ENCODE measurements around the gene MICALL2. TPM values are rescaled to one million over a fixed set of nuclear protein-coding genes. Genes with fewer than 3 reads are reported as not detected.

MICALL2 gene
- polyA plus RNA-seq, 3 donors: 8.2 to 14.9 (median 10.9) TPM

GRCh38 chr7:1427064-1427657 lies 32.1 kb downstream of the MICALL2 start:
- no peak for DNase-seq (ENCODE audit: extremely low read depth in 1 of 11, low read depth in 9 of 11, low spot score in 4 of 11)

- DNase-seq (ENCODE audit: extremely low read depth in 1 of 11, low read depth in 9 of 11, low spot score in 4 of 11): no peak
These were observed 32.8 kb downstream of the MICALL2 start for GRCh38 chr7:1426474-1426873.

GRCh38 chr7:1425292-1426136 lies 33.8 kb downstream of the MICALL2 start:
- no peak for DNase-seq (ENCODE audit: extremely low read depth in 1 of 11, low read depth in 9 of 11, low spot score in 4 of 11)

GRCh38 chr7:1424041-1424440 lies 35.2 kb downstream of the MICALL2 start:
- DNase-seq (ENCODE audit: extremely low read depth in 1 of 11, low read depth in 9 of 11, low spot score in 4 of 11): no peak

GRCh38 chr7:1423264-1423811 lies 35.9 kb downstream of the MICALL2 start:
- DNase-seq (ENCODE audit: extremely low read depth in 1 of 11, low read depth in 9 of 11, low spot score in 4 of 11): no peak

- no peak for DNase-seq (ENCODE audit: extremely low read depth in 1 of 11, low read depth in 9 of 11, low spot score in 4 of 11)
These were observed 36.6 kb downstream of the MICALL2 start for GRCh38 chr7:1422512-1423263.

- DNase-seq (ENCODE audit: extremely low read depth in 1 of 11, low read depth in 9 of 11, low spot score in 4 of 11): no peak
These were observed 37.3 kb downstream of the MICALL2 start for GRCh38 chr7:1421946-1422345.

GRCh38 chr7:1421020-1421790 lies 38.1 kb downstream of the MICALL2 start:
- no peak for DNase-seq (ENCODE audit: extremely low read depth in 1 of 11, low read depth in 9 of 11, low spot score in 4 of 11)

GRCh38 chr7:1419688-1420087 lies 39.6 kb downstream of the MICALL2 start:
- DNase-seq (ENCODE audit: extremely low read depth in 1 of 11, low read depth in 9 of 11, low spot score in 4 of 11): no peak

GRCh38 chr7:1419310-1419634 lies 40.0 kb downstream of the MICALL2 start:
- no peak for DNase-seq (ENCODE audit: extremely low read depth in 1 of 11, low read depth in 9 of 11, low spot score in 4 of 11)

- DNase-seq (ENCODE audit: extremely low read depth in 1 of 11, low read depth in 9 of 11, low spot score in 4 of 11): no peak
These were observed 40.6 kb downstream of the MICALL2 start for GRCh38 chr7:1418505-1419309.

GRCh38 chr7:1415389-1415990 lies 43.8 kb downstream of the MICALL2 start:
- DNase-seq (ENCODE audit: extremely low read depth in 1 of 11, low read depth in 9 of 11, low spot score in 4 of 11): no peak

- no peak for DNase-seq (ENCODE audit: extremely low read depth in 1 of 11, low read depth in 9 of 11, low spot score in 4 of 11)
These were observed 45.2 kb downstream of the MICALL2 start for GRCh38 chr7:1413936-1414639.

GRCh38 chr7:1412322-1413261 lies 46.7 kb downstream of the MICALL2 start:
- DNase-seq (ENCODE audit: extremely low read depth in 1 of 11, low read depth in 9 of 11, low spot score in 4 of 11): peak in 10 of 11 donors; percentile 47 to 85 (median 74)

- no peak for DNase-seq (ENCODE audit: extremely low read depth in 1 of 11, low read depth in 9 of 11, low spot score in 4 of 11)
These were observed 47.9 kb downstream of the MICALL2 start for GRCh38 chr7:1411414-1411813.

- no peak for DNase-seq (ENCODE audit: extremely low read depth in 1 of 11, low read depth in 9 of 11, low spot score in 4 of 11)
These were observed 48.3 kb downstream of the MICALL2 start for GRCh38 chr7:1410992-1411391.

Data from renal cortex interstitium (tissue), 11 donors.